ENCODE measurements around the gene TMEM163. TPM values are rescaled to one million over a fixed set of nuclear protein-coding genes. Genes with fewer than 3 reads are reported as not detected.

TMEM163 gene
- total and polyA plus RNA-seq, 4 donors: 5.8 to 46.9 (median 29.8) TPM

GRCh38 chr2:134443814-134444480 is 274.9 kb downstream of the TMEM163 start:
- TF ChIP-seq, protein P1, sequence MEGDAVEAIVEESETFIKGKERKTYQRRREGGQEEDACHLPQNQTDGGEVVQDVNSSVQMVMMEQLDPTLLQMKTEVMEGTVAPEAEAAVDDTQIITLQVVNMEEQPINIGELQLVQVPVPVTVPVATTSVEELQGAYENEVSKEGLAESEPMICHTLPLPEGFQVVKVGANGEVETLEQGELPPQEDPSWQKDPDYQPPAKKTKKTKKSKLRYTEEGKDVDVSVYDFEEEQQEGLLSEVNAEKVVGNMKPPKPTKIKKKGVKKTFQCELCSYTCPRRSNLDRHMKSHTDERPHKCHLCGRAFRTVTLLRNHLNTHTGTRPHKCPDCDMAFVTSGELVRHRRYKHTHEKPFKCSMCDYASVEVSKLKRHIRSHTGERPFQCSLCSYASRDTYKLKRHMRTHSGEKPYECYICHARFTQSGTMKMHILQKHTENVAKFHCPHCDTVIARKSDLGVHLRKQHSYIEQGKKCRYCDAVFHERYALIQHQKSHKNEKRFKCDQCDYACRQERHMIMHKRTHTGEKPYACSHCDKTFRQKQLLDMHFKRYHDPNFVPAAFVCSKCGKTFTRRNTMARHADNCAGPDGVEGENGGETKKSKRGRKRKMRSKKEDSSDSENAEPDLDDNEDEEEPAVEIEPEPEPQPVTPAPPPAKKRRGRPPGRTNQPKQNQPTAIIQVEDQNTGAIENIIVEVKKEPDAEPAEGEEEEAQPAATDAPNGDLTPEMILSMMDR (IDR thresholded peaks at IDR 0.05; ENCODE audit: control extremely low read depth, extremely low read depth): no peak
- 88 to 93% methylated on average over 11 of the region's 11 CpGs for WGBS, 2 donors
- H3K9me3 ChIP-seq (ENCODE audit: control insufficient read depth in 4 of 4, insufficient read depth in 3 of 4, low read length in 3 of 4): no peaks in the 10 kb centered on the region
- peaks cover 0 to 6% (median 2%) of the 10 kb centered on the region in 5 donors for H3K4me1 ChIP-seq (ENCODE audit: control insufficient read depth in 5 of 5, insufficient read depth in 5 of 5, low read length in 5 of 5)
- no peak overlapping the region for H3K4me3 ChIP-seq
- peaks cover 0 to 36% (median 5%) of the 10 kb centered on the region in 4 donors for H3K36me3 ChIP-seq (ENCODE audit: control insufficient read depth in 4 of 4, insufficient read depth in 4 of 4, low read length in 4 of 4)
- DNase-seq (no peak), ATAC-seq (ENCODE audit: insufficient read depth, low FRiP score) (no peak)
- H3K27me3 ChIP-seq (ENCODE audit: control insufficient read depth in 3 of 3, insufficient read depth in 3 of 3, low read length in 2 of 3): no peaks in the 10 kb centered on the region
- no peak overlapping the region for H3K9ac ChIP-seq (ENCODE audit: insufficient read depth in 1 of 2, low read length in 2 of 2)
- H3K27ac ChIP-seq (ENCODE audit: low read depth in 1 of 2, low read length in 1 of 2): no peak overlapping the region

GRCh38 chr2:134441153-134441863 is 277.5 kb downstream of the TMEM163 start:
- peaks cover 0 to 3% (median 0%) of the 10 kb centered on the region in 5 donors for H3K4me1 ChIP-seq (ENCODE audit: control insufficient read depth in 5 of 5, insufficient read depth in 5 of 5, low read length in 5 of 5)
- H3K36me3 ChIP-seq (ENCODE audit: control insufficient read depth in 4 of 4, insufficient read depth in 4 of 4, low read length in 4 of 4): peaks cover 0 to 28% (median 5%) of the 10 kb centered on the region in 4 donors
- no peaks in the 10 kb centered on the region for H3K9me3 ChIP-seq (ENCODE audit: control insufficient read depth in 4 of 4, insufficient read depth in 3 of 4, low read length in 3 of 4)
- TF ChIP-seq, protein P1 (IDR thresholded peaks at IDR 0.05; ENCODE audit: control extremely low read depth, extremely low read depth): no peak
- H3K9ac ChIP-seq (ENCODE audit: insufficient read depth in 1 of 2, low read length in 2 of 2): no peak overlapping the region
- H3K27me3 ChIP-seq (ENCODE audit: control insufficient read depth in 3 of 3, insufficient read depth in 3 of 3, low read length in 2 of 3): no peaks in the 10 kb centered on the region
- DNase-seq: no peak
- no peak overlapping the region for H3K4me3 ChIP-seq
- WGBS, 2 donors: 93 to 96% methylated on average over 11 of the region's 11 CpGs
- H3K27ac ChIP-seq (ENCODE audit: low read depth in 1 of 2, low read length in 1 of 2): no peak overlapping the region
- no peak for ATAC-seq (ENCODE audit: insufficient read depth, low FRiP score)

DNA sequence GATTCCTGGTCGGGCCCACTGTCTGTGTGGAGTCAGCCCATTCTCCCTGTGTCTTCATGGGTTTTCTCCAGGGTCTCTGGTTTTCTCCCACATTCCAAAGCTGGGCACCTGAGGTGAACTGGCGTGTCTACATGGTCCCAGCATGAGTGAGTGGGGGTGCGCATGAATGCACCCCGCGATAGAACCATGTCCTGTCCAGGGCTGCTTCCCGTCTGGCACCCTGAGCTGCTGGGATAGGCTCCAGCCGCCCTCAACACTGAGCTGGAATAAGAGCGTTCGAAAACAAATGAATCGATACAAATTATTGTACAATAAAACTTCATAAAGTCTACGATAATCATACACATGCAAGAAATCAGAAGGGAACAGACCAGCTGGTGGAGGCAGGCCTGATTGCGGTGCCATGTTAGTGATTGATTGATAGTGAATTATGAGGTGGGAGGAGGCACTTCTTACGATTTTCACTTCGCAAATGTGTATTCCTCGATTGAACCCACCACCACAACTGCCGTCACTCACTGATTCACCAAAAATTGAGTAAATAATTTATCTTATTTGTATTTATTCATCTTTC is 278.4 kb downstream of the TMEM163 start:
- Histone ChIP-seq H3K4me1 (ENCODE audit: control insufficient read depth in 5 of 5, insufficient read depth in 5 of 5, low read length in 5 of 5) (peaks cover 0 to 2% (median 0%) of the 10 kb centered on the region in 5 donors), H3K9ac (ENCODE audit: insufficient read depth in 1 of 2, low read length in 2 of 2) (no peak overlapping the region), H3K4me3 (no peak overlapping the region), H3K9me3 (ENCODE audit: control insufficient read depth in 4 of 4, insufficient read depth in 3 of 4, low read length in 3 of 4) (no peaks in the 10 kb centered on the region), H3K27me3 (ENCODE audit: control insufficient read depth in 3 of 3, insufficient read depth in 3 of 3, low read length in 2 of 3) (no peaks in the 10 kb centered on the region), H3K27ac (ENCODE audit: low read depth in 1 of 2, low read length in 1 of 2) (no peak overlapping the region), H3K36me3 (ENCODE audit: control insufficient read depth in 4 of 4, insufficient read depth in 4 of 4, low read length in 4 of 4) (peaks cover 0 to 26% (median 5%) of the 10 kb centered on the region in 4 donors)
- WGBS, 2 donors: 96 to 97% methylated on average over 16 of the region's 16 CpGs
- no peak for DNase-seq
- no peak for ATAC-seq (ENCODE audit: insufficient read depth, low FRiP score)
- TF ChIP-seq, protein P1 (IDR thresholded peaks at IDR 0.05; ENCODE audit: control extremely low read depth, extremely low read depth): no peak
